GM23248 (cell line): Measurements from ENCODE around the gene NSA2.
"Not testable (repeated sequence)": the region's sequence is repeated elsewhere in the genome, so short reads cannot be mapped to it uniquely, and the experiment has no call there.

ENCODE experiments used
- EZH2 ChIP-seq: fragments of 200-600 bp; sonication (generic); IDR thresholded peaks from 2 replicates; pipeline ENCODE4 v1.6.1; 2018; ENCODE audit warnings: antibody characterized with exemption, mild to moderate bottlenecking; ENCODE audit not compliant: insufficient read depth, poor library complexity, severe bottlenecking
- EZH2phosphoT487 ChIP-seq: fragments of 200-600 bp; sonication (generic); IDR thresholded peaks from 2 replicates; pipeline ENCODE4 v1.6.1; 2018; ENCODE audit warnings: antibody characterized with exemption, moderate library complexity, mild to moderate bottlenecking, low read depth; ENCODE audit not compliant: insufficient read depth

- TF ChIP-seq EZH2, EZH2phosphoT487: not testable (repeated sequence)
These were observed 18.3 kb upstream of the NSA2 start for GRCh38 chr5:74748742-74749141.
